Activated T-helper 17 cell treated with anti-CD3 and anti-CD28 coated beads, Interleukin-2, amount 50 U/mL, for 72 hours (primary cell): ENCODE results near the gene ORC2. TPM values are rescaled to one million over a fixed set of nuclear protein-coding genes. Genes with fewer than 3 reads are reported as not detected.
A peak's percentile ranks its signal among the peaks of the same experiment; 100 is the strongest.
"Not testable (repeated sequence)": the region's sequence is repeated elsewhere in the genome, so short reads cannot be mapped to it uniquely, and the experiment has no call there.

Experiments
- ATAC-seq: fragments of 150-1000 bp; cut with Tn5 transposase; replicated peaks from 2 replicates; pipeline ENCODE4 v1.10.0; 2021; ENCODE audit warnings: mild to moderate bottlenecking, moderate library complexity
- H3K27ac Mint-ChIP-seq: one replicate; pipeline ENCODE4 v1.8.0; 2022; ENCODE audit warnings: mixed read lengths
- H3K27me3 Mint-ChIP-seq: one replicate; pipeline ENCODE4 v1.8.0; 2022; ENCODE audit warnings: mixed read lengths
- H3K36me3 Mint-ChIP-seq: one replicate; pipeline ENCODE4 v1.8.0; 2022; ENCODE audit warnings: low read depth, mild to moderate bottlenecking, mixed read lengths
- H3K4me1 Mint-ChIP-seq: one replicate; pipeline ENCODE4 v1.8.0; 2022; ENCODE audit warnings: mixed read lengths
- H3K4me3 Mint-ChIP-seq: one replicate; pipeline ENCODE4 v1.8.0; 2022; ENCODE audit warnings: mild to moderate bottlenecking, mixed read lengths
- H3K9me3 Mint-ChIP-seq: one replicate; pipeline ENCODE4 v1.8.0; 2022; ENCODE audit warnings: mixed read lengths
- total RNA-seq, 2 donors: library from RNA; stranded (reverse); gene quantifications; one replicate each; pipeline ENCODE4 v1.2.3, GENCODE V29; 2022

Gene ORC2
- total RNA-seq, 2 donors from 2014 or later: 58.4 to 59.3 TPM

GRCh38 chr2:200901459-200902072 is 61.9 kb downstream of the ORC2 start:
- Mint-ChIP-seq H3K9me3 (no peaks in the 10 kb centered on the region), H3K4me1 (peaks cover 24% of the 10 kb centered on the region), H3K27me3 (no peaks in the 10 kb centered on the region), H3K36me3 (peaks cover 70% of the 10 kb centered on the region), H3K4me3 (peak overlapping the region; percentile 6), H3K27ac (peak overlapping the region; percentile 11)
- ATAC-seq: peak; percentile 99

GRCh38 chr2:200899482-200899881 is 64.0 kb downstream of the ORC2 start:
- ATAC-seq: no peak
- Mint-ChIP-seq H3K4me3 (no peak overlapping the region), H3K27me3 (no peaks in the 10 kb centered on the region), H3K4me1 (peaks cover 24% of the 10 kb centered on the region), H3K9me3 (no peaks in the 10 kb centered on the region), H3K36me3 (peaks cover 77% of the 10 kb centered on the region), H3K27ac (peak overlapping the region; percentile 88)

- Mint-ChIP-seq H3K27ac (peak within 1 kb of the TSS; percentile 95), H3K9me3 (no peaks in the 10 kb centered on the region), H3K4me3 (peak within 1 kb of the TSS; percentile 87), H3K27me3 (no peaks in the 10 kb centered on the region), H3K36me3 (peaks cover 72% of the 10 kb centered on the region), H3K4me1 (peaks cover 12% of the 10 kb centered on the region)
- ATAC-seq: peak; percentile 87
These were observed 74.5 kb downstream of the ORC2 start, which contains the start of the genes NIF3L1 and PPIL3 for GRCh38 chr2:200888704-200889625. Gene NIF3L1 (plus strand): TSS chr2:200889371. CDS start chr2:200891944, 2,573 bp downstream. Gene PPIL3 (minus strand): TSS chr2:200889077. CDS start chr2:200887615, 1,462 bp downstream.

- peak overlapping the region; percentile 39 for H3K27ac Mint-ChIP-seq
- not testable (repeated sequence) for H3K27me3 Mint-ChIP-seq, ATAC-seq, H3K4me1 Mint-ChIP-seq, H3K4me3 Mint-ChIP-seq, H3K9me3 Mint-ChIP-seq
- peaks cover 93% of the 10 kb centered on the region for H3K36me3 Mint-ChIP-seq
These were observed 81.7 kb downstream of the ORC2 start for GRCh38 chr2:200881715-200882249.

- peak overlapping the region; percentile 38 for H3K27ac Mint-ChIP-seq
- H3K36me3 Mint-ChIP-seq: peaks cover 93% of the 10 kb centered on the region
- no peak for ATAC-seq
- no peaks in the 10 kb centered on the region for H3K27me3 Mint-ChIP-seq
- H3K4me1 Mint-ChIP-seq: peaks cover 3% of the 10 kb centered on the region
- no peak overlapping the region for H3K4me3 Mint-ChIP-seq
- H3K9me3 Mint-ChIP-seq: no peaks in the 10 kb centered on the region
These were observed 85.1 kb downstream of the ORC2 start for GRCh38 chr2:200878289-200878880.

- no peak for ATAC-seq
- Mint-ChIP-seq H3K27me3 (no peaks in the 10 kb centered on the region), H3K9me3 (no peaks in the 10 kb centered on the region), H3K4me1 (peaks cover 3% of the 10 kb centered on the region), H3K27ac (no peak overlapping the region), H3K4me3 (no peak overlapping the region), H3K36me3 (peaks cover 93% of the 10 kb centered on the region)
These were observed 86.0 kb downstream of the ORC2 start for GRCh38 chr2:200877443-200877842.

GRCh38 chr2:200873560-200873959 is 89.9 kb downstream of the ORC2 start:
- Mint-ChIP-seq H3K4me1 (peaks cover 3% of the 10 kb centered on the region), H3K9me3 (no peaks in the 10 kb centered on the region), H3K36me3 (peaks cover 76% of the 10 kb centered on the region), H3K27me3 (no peaks in the 10 kb centered on the region), H3K4me3 (no peak overlapping the region), H3K27ac (no peak overlapping the region)
- no peak for ATAC-seq

GRCh38 chr2:200871151-200871550 is 92.3 kb downstream of the ORC2 start:
- ATAC-seq: peak; percentile 21
- peaks cover 59% of the 10 kb centered on the region for H3K36me3 Mint-ChIP-seq
- H3K27me3 Mint-ChIP-seq: no peaks in the 10 kb centered on the region
- no peaks in the 10 kb centered on the region for H3K9me3 Mint-ChIP-seq
- no peak overlapping the region for H3K27ac Mint-ChIP-seq
- peaks cover 5% of the 10 kb centered on the region for H3K4me1 Mint-ChIP-seq
- no peak overlapping the region for H3K4me3 Mint-ChIP-seq

- Mint-ChIP-seq H3K27me3 (no peaks in the 10 kb centered on the region), H3K4me3 (peak overlapping the region; percentile 12), H3K27ac (peak overlapping the region; percentile 15), H3K9me3 (no peaks in the 10 kb centered on the region), H3K4me1 (peaks cover 5% of the 10 kb centered on the region), H3K36me3 (peaks cover 44% of the 10 kb centered on the region)
- no peak for ATAC-seq
These were observed 94.4 kb downstream of the ORC2 start for GRCh38 chr2:200869014-200869413.

GRCh38 chr2:200864176-200865034 is 99.1 kb downstream of the ORC2 start, which contains the start of gene CLK1:
Gene CLK1 (minus strand): TSS chr2:200864658. CDS start chr2:200861862, 2,796 bp downstream.
- Mint-ChIP-seq H3K9me3 (no peaks in the 10 kb centered on the region), H3K4me3 (peak within 1 kb of the TSS; percentile 87), H3K4me1 (peaks cover 23% of the 10 kb centered on the region), H3K27me3 (no peaks in the 10 kb centered on the region), H3K27ac (peak within 1 kb of the TSS; percentile 93), H3K36me3 (peaks cover 53% of the 10 kb centered on the region)
- peak; percentile 81 for ATAC-seq

GRCh38 chr2:200863782-200864175 is 99.7 kb downstream of the ORC2 start:
- H3K27me3 Mint-ChIP-seq: no peaks in the 10 kb centered on the region
- no peaks in the 10 kb centered on the region for H3K9me3 Mint-ChIP-seq
- peak; percentile 15 for ATAC-seq
- peaks cover 22% of the 10 kb centered on the region for H3K4me1 Mint-ChIP-seq
- peak overlapping the region; percentile 87 for H3K4me3 Mint-ChIP-seq
- peak overlapping the region; percentile 93 for H3K27ac Mint-ChIP-seq
- peaks cover 59% of the 10 kb centered on the region for H3K36me3 Mint-ChIP-seq

- Mint-ChIP-seq H3K9me3 (no peaks in the 10 kb centered on the region), H3K36me3 (peaks cover 72% of the 10 kb centered on the region), H3K27ac (peak overlapping the region; percentile 93), H3K27me3 (no peaks in the 10 kb centered on the region), H3K4me3 (peak overlapping the region; percentile 87), H3K4me1 (peaks cover 21% of the 10 kb centered on the region)
- ATAC-seq: peak; percentile 72
These were observed 100.9 kb downstream of the ORC2 start for GRCh38 chr2:200862532-200863000.

GRCh38 chr2:200861617-200862155 is 101.8 kb downstream of the ORC2 start:
- ATAC-seq: no peak
- Mint-ChIP-seq H3K4me1 (peaks cover 21% of the 10 kb centered on the region), H3K27me3 (no peaks in the 10 kb centered on the region), H3K4me3 (peak overlapping the region; percentile 87), H3K36me3 (peaks cover 80% of the 10 kb centered on the region), H3K9me3 (no peaks in the 10 kb centered on the region), H3K27ac (peak overlapping the region; percentile 93)
